ENCODE data around the gene MED22.
"Not testable (repeated sequence)": the region's sequence is repeated elsewhere in the genome, so short reads cannot be mapped to it uniquely, and the experiment has no call there.

GRCh38 chr9:133377280-133377679 is 29.3 kb upstream of the MED22 start:
- not testable (repeated sequence) for TF ChIP-seq POLR2AphosphoS5 (IDR thresholded peaks at IDR 0.05; ENCODE audit: insufficient read depth in 1 of 2, low read depth in 1 of 2); CTCF (IDR thresholded peaks at IDR 0.05); POLR2A (IDR thresholded peaks at IDR 0.05)
